GM19099 (cell line): ENCODE results near the gene GGTLC3.
"Not testable (repeated sequence)": the region's sequence is repeated elsewhere in the genome, so short reads cannot be mapped to it uniquely, and the experiment has no call there.

Experiments used
- POLR2A ChIP-seq: IDR thresholded peaks from 3 replicates; pipeline ENCODE4 v1.6.1; 2011; ENCODE audit warnings: low read depth; ENCODE audit not compliant: insufficient read length; ENCODE audit errors: extremely low read depth

The GGTLC3 gene

GRCh38 chr22:18518061-18518460 is at the start of gene GGTLC3:
TSS of gene GGTLC3 (minus strand) at chr22:18518161. CDS start at chr22:18517897, 264 bp downstream.
- not testable (repeated sequence) for TF ChIP-seq POLR2A

GRCh38 chr22:18527752-18528596 is 10.0 kb upstream of the GGTLC3 start, which contains the start of gene TMEM191B:
TSS of gene TMEM191B (plus strand) at chr22:18527802. CDS start at chr22:18527981, 179 bp downstream.
- not testable (repeated sequence) for TF ChIP-seq POLR2A
